MM.1S (cell line): ENCODE results near the gene LTBP1.

ENCODE experiments used
- DNase-seq: peaks from one replicate; pipeline ENCODE4 v3.0.0-alpha.2; 2015
- H2AFZ ChIP-seq: fragments of 300-600 bp; sonication (generic); 2 replicates; pipeline ENCODE4 v1.6.0; 2016; ENCODE audit warnings: antibody characterized with exemption, low read length
- H3F3A ChIP-seq: fragments of 300-600 bp; sonication (generic); 2 replicates; pipeline ENCODE4 v1.6.1; 2016; ENCODE audit warnings: mild to moderate bottlenecking, antibody characterized with exemption, low read length, moderate library complexity, mixed read lengths; ENCODE audit not compliant: insufficient read depth
- H3K27ac ChIP-seq: fragments of 300-600 bp; sonication (generic); 2 replicates; pipeline ENCODE4 v1.5.1; 2016; ENCODE audit warnings: mild to moderate bottlenecking, low read length
- H3K27me3 ChIP-seq: fragments of 300-600 bp; sonication (generic); replicated peaks from 2 replicates; pipeline ENCODE4 v1.6.0; 2016; ENCODE audit warnings: low read length; ENCODE audit not compliant: insufficient read depth
- H3K36me3 ChIP-seq: fragments of 300-600 bp; sonication (generic); replicated peaks from 2 replicates; pipeline ENCODE4 v1.6.1; 2016; ENCODE audit warnings: mild to moderate bottlenecking, low read length, mixed read lengths; ENCODE audit not compliant: insufficient read depth
- H3K4me1 ChIP-seq: fragments of 300-600 bp; sonication (generic); 2 replicates; pipeline ENCODE4 v1.6.1; 2016; ENCODE audit warnings: low read length, mixed read lengths
- H3K4me2 ChIP-seq: fragments of 300-600 bp; sonication (generic); 2 replicates; pipeline ENCODE4 v1.6.0; 2016; ENCODE audit warnings: low read depth, low read length
- H3K4me3 ChIP-seq: fragments of 300-600 bp; sonication (generic); 2 replicates; pipeline ENCODE4 v1.5.1; 2016; ENCODE audit warnings: low read length, mixed read lengths
- H3K79me2 ChIP-seq: fragments of 300-600 bp; sonication (generic); 2 replicates; pipeline ENCODE4 v1.6.1; 2016; ENCODE audit warnings: mixed run types, low read length, mixed read lengths
- H3K9ac ChIP-seq: fragments of 300-600 bp; sonication (generic); 2 replicates; pipeline ENCODE4 v1.6.1; 2016; ENCODE audit warnings: low read length, mixed read lengths
- H3K9me2 ChIP-seq: fragments of 300-600 bp; sonication (generic); replicated peaks from 2 replicates; pipeline ENCODE4 v1.6.1; 2016; ENCODE audit warnings: mild to moderate bottlenecking, low read length, mixed read lengths; ENCODE audit not compliant: insufficient read depth
- H3K9me3 ChIP-seq: fragments of 300-600 bp; sonication (generic); replicated peaks from 2 replicates; pipeline ENCODE4 v1.6.1; 2016; ENCODE audit warnings: mild to moderate bottlenecking, low read length, mixed read lengths; ENCODE audit not compliant: insufficient read depth
- H4K20me1 ChIP-seq: fragments of 300-600 bp; sonication (generic); 2 replicates; pipeline ENCODE4 v1.6.1; 2016; ENCODE audit warnings: mild to moderate bottlenecking, low read length, moderate library complexity, mixed read lengths; ENCODE audit not compliant: insufficient read depth
- EZH2 ChIP-seq: fragments of 300-600 bp; sonication (generic); optimal IDR thresholded peaks from 2 replicates; pipeline ENCODE3; 2017; ENCODE audit warnings: low read depth, mild to moderate bottlenecking, antibody characterized with exemption, low read length, mixed read lengths
- EZH2phosphoT487 ChIP-seq: fragments of 300-600 bp; sonication (generic); IDR thresholded peaks from 2 replicates; pipeline ENCODE4 v1.6.1; 2018; ENCODE audit warnings: antibody characterized with exemption, low read length
- TF ChIP-seq, protein P1 (sequence below): fragments of 300-600 bp; sonication (generic); IDR thresholded peaks from 2 replicates; pipeline ENCODE4 v1.5.1; 2016; ENCODE audit warnings: antibody characterized with exemption, low read length, mixed read lengths

The LTBP1 gene

DNA sequence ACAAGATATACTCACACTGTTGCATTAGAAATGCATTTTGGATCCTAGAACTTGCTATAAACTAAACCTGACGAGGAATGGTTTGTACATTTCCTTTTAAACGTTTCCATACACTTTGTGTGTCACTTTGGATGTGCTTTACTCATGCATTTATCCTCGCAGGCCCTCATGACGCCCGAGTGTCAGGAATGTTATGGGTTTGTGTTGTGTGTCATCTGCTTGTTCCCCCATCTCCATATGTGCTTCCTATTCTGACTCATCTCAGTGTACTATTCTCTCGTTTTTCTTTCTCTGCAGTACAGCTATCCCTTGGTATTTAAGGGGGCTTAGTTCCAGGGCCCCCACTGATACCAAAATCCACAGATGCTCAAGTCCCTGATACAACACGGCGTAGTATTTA, 408.2 kb downstream of the LTBP1 start:
- no peak overlapping the region for H3K9ac ChIP-seq
- H4K20me1 ChIP-seq: no peaks in the 10 kb centered on the region
- no peaks in the 10 kb centered on the region for H3K79me2 ChIP-seq
- no peaks in the 10 kb centered on the region for H3K4me1 ChIP-seq
- H3K4me2 ChIP-seq: no peak overlapping the region
- TF ChIP-seq, protein P1, sequence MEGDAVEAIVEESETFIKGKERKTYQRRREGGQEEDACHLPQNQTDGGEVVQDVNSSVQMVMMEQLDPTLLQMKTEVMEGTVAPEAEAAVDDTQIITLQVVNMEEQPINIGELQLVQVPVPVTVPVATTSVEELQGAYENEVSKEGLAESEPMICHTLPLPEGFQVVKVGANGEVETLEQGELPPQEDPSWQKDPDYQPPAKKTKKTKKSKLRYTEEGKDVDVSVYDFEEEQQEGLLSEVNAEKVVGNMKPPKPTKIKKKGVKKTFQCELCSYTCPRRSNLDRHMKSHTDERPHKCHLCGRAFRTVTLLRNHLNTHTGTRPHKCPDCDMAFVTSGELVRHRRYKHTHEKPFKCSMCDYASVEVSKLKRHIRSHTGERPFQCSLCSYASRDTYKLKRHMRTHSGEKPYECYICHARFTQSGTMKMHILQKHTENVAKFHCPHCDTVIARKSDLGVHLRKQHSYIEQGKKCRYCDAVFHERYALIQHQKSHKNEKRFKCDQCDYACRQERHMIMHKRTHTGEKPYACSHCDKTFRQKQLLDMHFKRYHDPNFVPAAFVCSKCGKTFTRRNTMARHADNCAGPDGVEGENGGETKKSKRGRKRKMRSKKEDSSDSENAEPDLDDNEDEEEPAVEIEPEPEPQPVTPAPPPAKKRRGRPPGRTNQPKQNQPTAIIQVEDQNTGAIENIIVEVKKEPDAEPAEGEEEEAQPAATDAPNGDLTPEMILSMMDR: no peak
- TF ChIP-seq EZH2phosphoT487 (no peak), EZH2 (no peak)
- no peaks in the 10 kb centered on the region for H3K9me2 ChIP-seq
- H3K4me3 ChIP-seq: no peak overlapping the region
- no peaks in the 10 kb centered on the region for H3K27me3 ChIP-seq
- H3K27ac ChIP-seq: no peak overlapping the region
- H3K9me3 ChIP-seq: no peaks in the 10 kb centered on the region
- H3K36me3 ChIP-seq: no peaks in the 10 kb centered on the region
- no peak overlapping the region for H2AFZ ChIP-seq
- no peak for DNase-seq
- H3F3A ChIP-seq: no peaks in the 10 kb centered on the region

DNA sequence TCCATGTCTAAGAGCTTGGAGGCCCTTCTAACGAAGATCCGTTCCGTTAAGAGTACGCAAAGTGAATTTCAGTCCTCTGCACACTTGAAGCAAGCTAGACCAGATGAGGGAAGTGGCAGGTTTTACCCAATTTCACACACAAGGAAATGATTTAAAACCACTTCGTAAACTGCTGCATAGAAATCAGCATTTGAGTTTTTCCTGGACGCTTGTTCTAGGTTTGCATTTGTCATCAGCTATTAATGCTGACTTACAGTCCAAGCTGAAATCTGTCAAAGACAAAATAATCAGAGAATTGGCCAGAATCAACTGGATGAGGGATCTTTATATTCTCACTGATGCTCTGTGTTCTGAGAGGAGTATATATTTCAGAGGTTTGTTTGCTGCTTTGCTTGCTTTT, 412.1 kb downstream of the LTBP1 start:
- Histone ChIP-seq H3K4me2 (no peak overlapping the region), H3K4me3 (no peak overlapping the region), H3K9ac (no peak overlapping the region), H3F3A (no peaks in the 10 kb centered on the region), H3K79me2 (no peaks in the 10 kb centered on the region), H3K27me3 (no peaks in the 10 kb centered on the region), H4K20me1 (no peaks in the 10 kb centered on the region), H2AFZ (no peak overlapping the region), H3K4me1 (no peaks in the 10 kb centered on the region), H3K27ac (no peak overlapping the region), H3K9me2 (no peaks in the 10 kb centered on the region), H3K9me3 (no peaks in the 10 kb centered on the region), H3K36me3 (no peaks in the 10 kb centered on the region)
- DNase-seq: no peak
- TF ChIP-seq EZH2: no peak
- TF ChIP-seq EZH2phosphoT487: no peak
- TF ChIP-seq, protein P1: no peak

DNA sequence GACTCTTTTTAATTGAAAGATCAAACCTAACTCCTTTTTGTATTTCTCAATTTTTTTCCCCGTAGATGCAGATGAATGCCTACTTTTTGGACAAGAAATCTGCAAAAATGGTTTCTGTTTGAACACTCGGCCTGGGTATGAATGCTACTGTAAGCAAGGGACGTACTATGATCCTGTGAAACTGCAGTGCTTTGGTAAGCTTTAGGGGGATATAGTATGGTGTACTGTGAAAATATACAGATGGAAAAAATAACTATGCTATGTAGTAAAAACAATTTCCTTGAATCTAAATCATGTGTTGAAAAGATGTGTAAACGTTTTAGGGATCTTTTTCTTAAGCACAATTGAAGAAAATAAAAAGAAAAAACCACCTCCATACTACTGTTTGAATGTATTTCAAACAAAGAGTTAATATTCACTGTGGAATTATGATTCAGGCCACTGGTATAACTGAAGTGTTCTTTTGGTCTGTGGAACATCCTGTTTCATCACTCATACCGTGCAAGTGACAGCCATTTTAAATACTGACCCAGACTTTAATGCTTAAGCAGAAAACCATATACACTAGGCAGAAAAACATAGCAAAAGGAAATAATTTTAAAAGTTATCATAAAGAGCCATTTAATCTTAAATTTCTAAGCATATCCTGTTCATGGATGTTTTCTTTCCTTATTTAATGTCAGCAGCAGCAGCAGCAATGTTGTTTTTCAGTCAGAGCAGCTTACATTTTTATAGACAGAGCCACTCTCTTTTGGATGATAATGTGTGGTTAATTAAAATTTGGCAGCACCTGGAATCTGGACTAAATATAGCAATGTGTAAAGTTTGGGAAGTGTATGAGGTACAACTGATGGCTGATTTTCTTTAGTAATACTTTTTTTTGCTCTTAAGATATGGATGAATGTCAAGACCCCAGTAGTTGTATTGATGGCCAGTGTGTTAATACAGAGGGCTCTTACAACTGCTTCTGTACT, 416.9 kb downstream of the LTBP1 start:
- no peak for DNase-seq
- TF ChIP-seq, protein P1: no peak
- TF ChIP-seq EZH2phosphoT487 (no peak), EZH2 (no peak)
- Histone ChIP-seq H3K4me2 (no peak overlapping the region), H4K20me1 (no peaks in the 10 kb centered on the region), H3K9ac (no peak overlapping the region), H2AFZ (no peak overlapping the region), H3K27me3 (no peaks in the 10 kb centered on the region), H3F3A (no peaks in the 10 kb centered on the region), H3K9me2 (no peaks in the 10 kb centered on the region), H3K36me3 (no peaks in the 10 kb centered on the region), H3K4me3 (no peak overlapping the region), H3K9me3 (no peaks in the 10 kb centered on the region), H3K27ac (no peak overlapping the region), H3K79me2 (no peaks in the 10 kb centered on the region), H3K4me1 (no peaks in the 10 kb centered on the region)
